WERI-Rb-1 (cell line): ENCODE data around the gene ERMAP.

Experiments used
- DNase-seq: peaks from one replicate; pipeline ENCODE4 v3.0.0-alpha.2; 2020
- H3K27ac ChIP-seq: fragments of 250-450 bp; sonication (Bioruptor Pico); 2 replicates; pipeline ENCODE4 v1.5.1; 2020; ENCODE audit warnings: mild to moderate bottlenecking, moderate library complexity
- H3K27me3 ChIP-seq: fragments of 250-450 bp; sonication (Bioruptor Pico); 2 replicates; pipeline ENCODE4 v1.5.1; 2021; ENCODE audit warnings: mild to moderate bottlenecking, low read depth, moderate library complexity; ENCODE audit not compliant: insufficient read depth, severe bottlenecking
- H3K36me3 ChIP-seq: fragments of 250-450 bp; sonication (Bioruptor Pico); 2 replicates; pipeline ENCODE4 v1.5.1; 2020; ENCODE audit warnings: mild to moderate bottlenecking, moderate library complexity
- H3K4me3 ChIP-seq: 2 replicates; pipeline ENCODE4 v1.5.1; 2011; ENCODE audit warnings: low read depth, mild to moderate bottlenecking, control low read depth, low read length
- H3K9me3 ChIP-seq: fragments of 250-450 bp; sonication (Bioruptor Pico); 2 replicates; pipeline ENCODE4 v1.5.1; 2021; ENCODE audit warnings: mild to moderate bottlenecking, moderate library complexity; ENCODE audit not compliant: severe bottlenecking
- CTCF ChIP-seq: IDR thresholded peaks from 2 replicates; pipeline ENCODE4 v1.5.1; 2011; ENCODE audit warnings: low read depth, mild to moderate bottlenecking, control low read depth, inconsistent platforms, low read length

The ERMAP gene

GRCh38 chr1:42833981-42834380, 17.1 kb downstream of the ERMAP start:
- no peak for TF ChIP-seq CTCF
- DNase-seq: no peak
- Histone ChIP-seq H3K27ac (no peak overlapping the region), H3K9me3 (no peaks in the 10 kb centered on the region), H3K36me3 (no peaks in the 10 kb centered on the region), H3K27me3 (no peaks in the 10 kb centered on the region), H3K4me3 (no peak overlapping the region)

GRCh38 chr1:42834803-42835202, 17.9 kb downstream of the ERMAP start:
- DNase-seq: no peak
- Histone ChIP-seq H3K9me3 (no peaks in the 10 kb centered on the region), H3K27ac (peak overlapping the region; percentile 0; the same call in 1 of the 2 replicates), H3K4me3 (no peak overlapping the region), H3K36me3 (no peaks in the 10 kb centered on the region), H3K27me3 (no peaks in the 10 kb centered on the region)
- no peak for TF ChIP-seq CTCF

GRCh38 chr1:42835422-42835821, 18.5 kb downstream of the ERMAP start:
- Histone ChIP-seq H3K27ac (peak overlapping the region; percentile 63), H3K4me3 (no peak overlapping the region), H3K9me3 (no peaks in the 10 kb centered on the region), H3K36me3 (no peaks in the 10 kb centered on the region), H3K27me3 (no peaks in the 10 kb centered on the region)
- TF ChIP-seq CTCF: no peak
- peak; percentile 77 for DNase-seq

GRCh38 chr1:42837709-42838108, 20.8 kb downstream of the ERMAP start:
- H3K27me3 ChIP-seq: no peaks in the 10 kb centered on the region
- TF ChIP-seq CTCF: no peak
- no peaks in the 10 kb centered on the region for H3K36me3 ChIP-seq

GRCh38 chr1:42838482-42839190, 21.7 kb downstream of the ERMAP start:
- TF ChIP-seq CTCF: no peak
- Histone ChIP-seq H3K27ac (no peak overlapping the region; the same call in 1 of the 2 replicates), H3K9me3 (no peaks in the 10 kb centered on the region), H3K4me3 (no peak overlapping the region), H3K27me3 (no peaks in the 10 kb centered on the region), H3K36me3 (no peaks in the 10 kb centered on the region)
- no peak for DNase-seq

More at GRCh38 chr1:42837709-42838108, 20.8 kb downstream of the ERMAP start:
- H3K9me3 ChIP-seq: no peaks in the 10 kb centered on the region
- H3K27ac ChIP-seq: peak overlapping the region; percentile 13; the same call in 1 of the 2 replicates
- H3K4me3 ChIP-seq: no peak overlapping the region
- DNase-seq: no peak

- TF ChIP-seq CTCF: no peak
- Histone ChIP-seq H3K4me3 (no peak overlapping the region), H3K27ac (no peak overlapping the region), H3K27me3 (no peaks in the 10 kb centered on the region), H3K9me3 (no peaks in the 10 kb centered on the region), H3K36me3 (no peaks in the 10 kb centered on the region)
- DNase-seq: no peak
Observed at GRCh38 chr1:42841010-42841409, 24.1 kb downstream of the ERMAP start.
